Naive thymus-derived CD4-positive, alpha-beta T cell (primary cell): ENCODE results near the gene AKAP5. TPM values are rescaled to one million over a fixed set of nuclear protein-coding genes. Genes with fewer than 3 reads are reported as not detected.

Source experiments
- ATAC-seq: fragments of 150-1000 bp; cut with Tn5 transposase; 2 replicates; pipeline ENCODE4 v1.10.0; 2021; ENCODE audit warnings: mild to moderate bottlenecking, moderate library complexity
- CTCF ChIA-PET: fragments of 350-600 bp; sonication (Branson Sonifier 250); formaldehyde crosslinking; loops from one replicate; lab custom pipeline; 2021; ENCODE audit warnings: antibody characterized with exemption; lab: Charles Lee
- POLR2A ChIA-PET: fragments of 350-600 bp; sonication (Branson Sonifier 250); formaldehyde crosslinking; loops from one replicate; lab custom pipeline; 2021; ENCODE audit warnings: antibody characterized with exemption, inconsistent platforms; lab: Charles Lee
- DNase-seq, 9 donors: peaks; one replicate each; pipeline versions ENCODE4 v3.0.0 to v3.0.0-alpha.2; 2020 to 2022; ENCODE audit warnings: mixed read lengths in 1 of 9
- H3K27ac ChIP-seq: one replicate; pipeline ENCODE4 v1.7.0; 2013; ENCODE audit warnings: mild to moderate bottlenecking, low read depth, low read length, moderate library complexity
- H3K27me3 ChIP-seq, 2 donors: one replicate each; pipeline ENCODE4 v1.7.0; 2013; ENCODE audit warnings: low read length in 2 of 2, mild to moderate bottlenecking in 2 of 2, moderate library complexity in 2 of 2; ENCODE audit not compliant: control insufficient read depth in 2 of 2, insufficient read depth in 2 of 2
- H3K36me3 ChIP-seq, 3 experiments: 1 replicate in 2 of 3; 2 replicates in 1 of 3; pipeline ENCODE4 v1.7.0; 2013; ENCODE audit warnings: low read length in 3 of 3, mild to moderate bottlenecking in 3 of 3, moderate library complexity in 1 of 3; ENCODE audit not compliant: insufficient read depth in 3 of 3, control insufficient read depth in 2 of 3
- H3K4me1 ChIP-seq, 2 donors: one replicate each; pipeline ENCODE4 v1.7.0; 2013; ENCODE audit warnings: low read length in 2 of 2, mild to moderate bottlenecking in 2 of 2, moderate library complexity in 1 of 2; ENCODE audit not compliant: control insufficient read depth in 2 of 2, insufficient read depth in 2 of 2
- H3K4me3 ChIP-seq: 2 replicates; pipeline ENCODE4 v1.7.0; 2013; ENCODE audit warnings: mild to moderate bottlenecking, low read length
- H3K9me3 ChIP-seq, 3 experiments: 1 replicate in 2 of 3; 2 replicates in 1 of 3; pipeline ENCODE4 v1.7.0; 2013; ENCODE audit warnings: low read length in 3 of 3; ENCODE audit not compliant: control insufficient read depth in 2 of 3
- H3K27ac Mint-ChIP-seq, 9 donors: one replicate each; pipeline ENCODE4 v1.8.0; 2020 to 2022; ENCODE audit warnings: mixed read lengths in 9 of 9, mild to moderate bottlenecking in 8 of 9, moderate library complexity in 5 of 9, inconsistent platforms in 2 of 9
- H3K27me3 Mint-ChIP-seq, 5 donors: one replicate each; pipeline ENCODE4 v1.8.0; 2021 to 2022; ENCODE audit warnings: mixed read lengths in 5 of 5, mild to moderate bottlenecking in 1 of 5
- H3K36me3 Mint-ChIP-seq, 5 donors: one replicate each; pipeline ENCODE4 v1.8.0; 2020 to 2022; ENCODE audit warnings: mixed read lengths in 5 of 5, mild to moderate bottlenecking in 3 of 5, inconsistent platforms in 1 of 5
- H3K4me1 Mint-ChIP-seq, 7 donors: one replicate each; pipeline ENCODE4 v1.8.0; 2020 to 2022; ENCODE audit warnings: mixed read lengths in 7 of 7, mild to moderate bottlenecking in 3 of 7, inconsistent platforms in 1 of 7
- H3K4me3 Mint-ChIP-seq, 10 donors: one replicate each; pipeline ENCODE4 v1.8.0; 2020 to 2022; ENCODE audit warnings: mild to moderate bottlenecking in 10 of 10, mixed read lengths in 10 of 10, moderate library complexity in 6 of 10, inconsistent platforms in 2 of 10
- H3K9me3 Mint-ChIP-seq, 11 donors: one replicate each; pipeline ENCODE4 v1.8.0; 2020 to 2022; ENCODE audit warnings: mixed read lengths in 11 of 11, mild to moderate bottlenecking in 4 of 11, inconsistent platforms in 1 of 11, moderate library complexity in 1 of 11
- intact Hi-C, 2 donors: fragments of 100-400 bp; cut with micrococcal nuclease; formaldehyde crosslinking; loops; one replicate each; pipeline ENCODE4 v1.15.1; 2023
- polyA plus RNA-seq, 2 donors: library from polyadenylated mRNA; unstranded; fragments of 300-500 nt; fragmentation: Illumina TruSeq; gene quantifications; one replicate each; pipeline ENCODE4 v1.2.3, GENCODE V29; 2021
- total RNA-seq, 6 experiments: library from RNA in 5 of 6; stranded (reverse) in 5 of 6; gene quantifications; 1 replicate in 5 of 6; 2 replicates in 1 of 6; pipeline ENCODE4 v1.2.3 and lab custom pipeline; 2021 to 2026

The AKAP5 gene
- total and polyA plus RNA-seq, 7 experiments from 2014 or later = 0.03 to 1.7 (median 0.12) TPM; not detected in 1

DNA sequence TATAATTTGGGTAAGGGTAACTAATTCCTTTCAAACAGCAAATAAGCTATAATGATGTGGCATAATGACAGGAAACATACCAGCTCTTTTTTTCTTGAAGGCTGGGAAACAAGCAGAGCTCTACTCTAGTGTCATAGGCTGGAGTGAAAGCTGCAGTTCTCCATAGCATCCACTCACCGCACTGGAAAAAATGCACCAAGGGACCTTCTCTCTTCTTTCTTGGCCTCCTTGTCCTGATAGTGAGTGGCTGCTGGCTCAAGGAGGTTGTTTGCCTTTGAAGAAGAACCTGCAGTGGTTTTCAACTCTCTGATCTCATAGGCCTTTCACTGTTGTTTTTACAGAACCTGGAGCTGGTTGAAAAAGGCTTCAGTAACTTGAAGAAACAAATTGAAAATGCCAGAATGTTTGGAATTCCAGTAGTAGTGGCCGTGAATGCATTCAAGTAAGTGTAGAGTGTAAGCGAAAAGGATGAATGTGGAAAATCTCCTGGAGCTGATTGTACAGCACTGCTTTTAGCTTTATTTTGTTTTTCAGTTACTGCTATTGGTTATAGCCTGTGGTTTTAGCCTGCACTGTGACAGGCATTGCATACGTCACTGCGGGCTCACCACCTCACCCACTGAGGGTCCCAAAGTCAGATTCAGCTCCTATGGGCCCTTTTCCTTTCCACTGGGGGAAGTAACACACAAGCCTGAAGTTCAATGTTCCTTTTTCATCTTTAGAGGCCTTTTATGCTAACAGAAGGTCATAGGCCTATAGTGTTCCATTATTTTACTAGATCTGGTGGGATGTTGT, 17.2 kb upstream of the AKAP5 start:
- H3K4me1 ChIP-seq = peaks cover 0 to 16% of the 10 kb centered on the region in 2 donors
- no peak overlapping the region for H3K4me3 Mint-ChIP-seq
- H3K36me3 ChIP-seq = peaks cover 0 to 33% (median 3%) of the 10 kb centered on the region in 3 experiments
- H3K4me3 ChIP-seq = no peak overlapping the region
- peak overlapping the region in 4 of 9 donors; percentile 15 to 63 (median 49) for H3K27ac Mint-ChIP-seq
- no peaks in the 10 kb centered on the region for H3K9me3 Mint-ChIP-seq
- ATAC-seq = peak; percentile 33
- intact Hi-C loops = loop anchor here in 1 of 2 donors (5.0 kb wide), 1 partner anchor 54 kb away; the partner anchor contains the start of genes ZBTB1 and ZBTB25
- CTCF ChIA-PET = interaction anchor here (0.7 to 1.2 kb wide), 2 partner anchors 16 to 183 kb away, joined by 3 to 4 read pairs; no protein-coding TSS in a partner anchor
- no peaks in the 10 kb centered on the region for H3K27me3 ChIP-seq
- H3K4me1 Mint-ChIP-seq = peaks cover 12 to 37% (median 19%) of the 10 kb centered on the region in 7 donors
- H3K27ac ChIP-seq = no peak overlapping the region
- no peaks in the 10 kb centered on the region for H3K27me3 Mint-ChIP-seq
- POLR2A ChIA-PET = interaction anchor here (0.6 kb wide), 1 partner anchor 32 kb away, joined by 5 read pairs; no protein-coding TSS in a partner anchor
- H3K36me3 Mint-ChIP-seq = peaks cover 4 to 39% (median 15%) of the 10 kb centered on the region in 5 donors
- peak in 1 of 9 donors; percentile 3 for DNase-seq
- H3K9me3 ChIP-seq = no peaks in the 10 kb centered on the region

DNA sequence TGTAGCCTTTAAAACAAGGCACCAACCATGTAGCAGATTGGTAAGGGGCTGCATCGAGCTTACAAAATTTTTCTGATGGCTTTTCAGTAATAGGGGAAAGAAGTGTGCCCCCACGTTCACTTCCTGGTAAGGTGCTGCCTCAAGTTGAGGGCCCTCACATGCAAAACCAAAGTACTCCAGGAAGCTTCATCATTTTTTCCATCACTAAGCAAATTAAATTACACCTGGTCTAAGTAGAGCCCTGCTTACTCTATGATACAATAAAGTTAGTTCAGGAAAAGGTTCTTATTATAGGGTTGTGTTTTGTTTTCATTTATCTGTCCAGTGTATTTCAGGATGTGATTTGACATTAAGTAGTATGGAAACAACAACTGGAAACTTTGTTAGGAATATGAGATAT, 15.0 kb upstream of the AKAP5 start:
- Mint-ChIP-seq H3K4me1 (peaks cover 4 to 25% (median 6%) of the 10 kb centered on the region in 7 donors), H3K27ac (no peak overlapping the region), H3K36me3 (peaks cover 3 to 37% (median 18%) of the 10 kb centered on the region in 5 donors), H3K9me3 (no peaks in the 10 kb centered on the region), H3K4me3 (no peak overlapping the region), H3K27me3 (no peaks in the 10 kb centered on the region)
- no peak overlapping the region for H3K4me3 ChIP-seq
- H3K4me1 ChIP-seq = peaks cover 0 to 5% of the 10 kb centered on the region in 2 donors
- POLR2A ChIA-PET = no interaction called here
- CTCF ChIA-PET = interaction anchor here (0.6 kb wide), 1 partner anchor 34 kb away, joined by 3 read pairs; no protein-coding TSS in a partner anchor
- H3K9me3 ChIP-seq = no peaks in the 10 kb centered on the region
- H3K36me3 ChIP-seq = peaks cover 0 to 33% (median 3%) of the 10 kb centered on the region in 3 experiments
- ATAC-seq (no peak), DNase-seq (peak in 1 of 9 donors; percentile 13)
- no peak overlapping the region for H3K27ac ChIP-seq
- intact Hi-C loops = no loop called here
- H3K27me3 ChIP-seq = no peaks in the 10 kb centered on the region

DNA sequence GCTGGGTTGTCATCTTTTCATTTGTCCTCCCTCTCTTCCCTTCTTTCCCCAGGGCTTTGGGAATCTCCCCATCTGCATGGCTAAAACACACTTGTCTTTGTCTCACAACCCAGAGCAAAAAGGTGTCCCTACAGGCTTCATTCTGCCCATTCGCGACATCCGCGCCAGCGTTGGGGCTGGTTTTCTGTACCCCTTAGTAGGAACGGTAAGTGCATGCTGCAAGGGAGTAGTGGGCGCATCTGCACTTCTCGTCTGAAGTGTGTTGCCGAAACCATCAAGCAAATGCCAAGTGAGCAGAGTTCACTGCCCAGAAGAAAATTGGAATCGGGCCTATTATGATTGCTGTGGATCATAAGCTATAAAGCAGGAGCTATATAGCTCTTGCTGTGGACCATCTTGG, 10.6 kb upstream of the AKAP5 start:
- Histone ChIP-seq H3K4me1 (no peaks in the 10 kb centered on the region), H3K9me3 (no peaks in the 10 kb centered on the region), H3K27me3 (no peaks in the 10 kb centered on the region), H3K4me3 (no peak overlapping the region), H3K27ac (no peak overlapping the region), H3K36me3 (peaks cover 0 to 27% (median 3%) of the 10 kb centered on the region in 3 experiments)
- CTCF ChIA-PET = no interaction called here
- Mint-ChIP-seq H3K9me3 (no peaks in the 10 kb centered on the region), H3K36me3 (peaks cover 3 to 31% (median 17%) of the 10 kb centered on the region in 5 donors), H3K4me3 (no peak overlapping the region), H3K27ac (peak overlapping the region in 3 of 9 donors; percentile 15 to 54 (median 36)), H3K27me3 (no peaks in the 10 kb centered on the region), H3K4me1 (peaks cover 0 to 20% (median 7%) of the 10 kb centered on the region in 7 donors)
- intact Hi-C loops = no loop called here
- DNase-seq = peak in 1 of 9 donors; percentile 14
- POLR2A ChIA-PET = interaction anchor here (1.1 kb wide), 1 partner anchor 10 kb away, joined by 3 read pairs; no protein-coding TSS in a partner anchor
- no peak for ATAC-seq

DNA sequence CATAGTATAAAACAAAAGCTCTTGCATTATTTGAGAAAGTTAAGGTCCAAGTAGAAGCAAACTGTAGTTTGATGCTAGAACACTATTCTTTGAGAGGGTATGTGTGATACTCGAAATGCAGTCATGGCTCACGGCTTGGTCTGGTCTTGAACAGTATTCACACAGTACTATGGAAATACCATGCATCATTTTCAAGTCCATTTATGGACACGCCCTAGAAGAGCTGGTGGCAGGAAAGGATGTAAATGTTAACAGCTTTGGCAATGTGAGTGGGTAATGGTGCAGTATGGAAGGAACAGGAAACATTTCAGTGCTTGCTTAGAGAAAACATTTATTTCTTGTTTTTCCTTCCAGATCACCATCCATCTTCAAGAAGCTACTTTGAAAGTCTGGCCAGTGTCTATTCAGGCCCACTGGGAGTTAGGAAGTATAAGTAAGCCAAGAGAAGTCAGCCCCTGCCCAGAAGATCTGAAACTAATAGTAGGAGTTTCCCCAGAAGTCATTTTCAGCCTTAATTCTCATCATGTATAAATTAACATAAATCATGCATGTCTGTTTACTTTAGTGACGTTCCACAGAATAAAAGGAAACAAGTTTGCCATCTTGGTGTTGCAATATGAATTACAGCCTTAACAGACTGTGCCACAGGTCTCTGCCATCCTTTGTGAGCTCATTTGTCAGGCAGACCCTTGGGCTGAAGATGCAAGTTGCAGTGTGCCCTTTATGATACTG, 5.7 kb upstream of the AKAP5 start:
- H3K27me3 ChIP-seq = no peaks in the 10 kb centered on the region
- no peaks in the 10 kb centered on the region for H3K9me3 ChIP-seq
- no peaks in the 10 kb centered on the region for H3K9me3 Mint-ChIP-seq
- no peak for DNase-seq
- peaks cover 2 to 19% (median 12%) of the 10 kb centered on the region in 5 donors for H3K36me3 Mint-ChIP-seq
- ChIA-PET CTCF (interaction anchor here (1.1 kb wide), 1 partner anchor 178 kb away, joined by 3 read pairs; no protein-coding TSS in a partner anchor), POLR2A (no interaction called here)
- peaks cover 0 to 8% (median 0%) of the 10 kb centered on the region in 3 experiments for H3K36me3 ChIP-seq
- no peak overlapping the region for H3K27ac ChIP-seq
- peaks cover 3 to 24% (median 9%) of the 10 kb centered on the region in 7 donors for H3K4me1 Mint-ChIP-seq
- no peak overlapping the region for H3K4me3 Mint-ChIP-seq
- H3K27ac Mint-ChIP-seq = peak overlapping the region in 4 of 9 donors; percentile 17 to 71 (median 44)
- peaks cover 2 to 3% of the 10 kb centered on the region in 2 donors for H3K4me1 ChIP-seq
- intact Hi-C loops = loop anchor here in 1 of 2 donors (5.0 kb wide), 1 partner anchor 72 kb away; the partner anchor contains the start of gene MTHFD1
- ATAC-seq = no peak
- no peaks in the 10 kb centered on the region for H3K27me3 Mint-ChIP-seq
- H3K4me3 ChIP-seq = no peak overlapping the region

DNA sequence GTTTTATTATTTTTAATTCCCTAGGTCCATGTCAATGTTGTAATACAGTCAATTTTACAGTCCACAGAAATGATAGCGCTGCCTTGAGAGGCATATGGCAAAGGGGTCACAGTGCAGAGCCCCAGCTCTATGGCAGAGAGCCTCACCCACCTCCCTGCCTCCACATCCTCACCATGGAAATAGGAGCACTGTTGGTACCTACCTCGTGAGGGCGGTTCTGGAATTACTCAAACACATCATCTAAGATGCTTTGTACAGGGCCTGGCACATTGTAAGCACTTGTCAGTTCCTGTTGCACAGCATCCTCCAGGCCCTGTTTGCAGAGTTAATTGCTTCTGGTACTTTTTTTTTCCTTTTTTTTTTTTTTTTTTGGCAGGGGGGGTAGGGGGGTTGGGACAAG, 4.1 kb upstream of the AKAP5 start:
- H3K27ac Mint-ChIP-seq = peak overlapping the region in 1 of 9 donors; percentile 14
- POLR2A ChIA-PET = no interaction called here
- intact Hi-C loops = loop anchor here in 1 of 2 donors (5.0 kb wide), 1 partner anchor 74 kb away; the partner anchor contains the start of gene MTHFD1

DNA sequence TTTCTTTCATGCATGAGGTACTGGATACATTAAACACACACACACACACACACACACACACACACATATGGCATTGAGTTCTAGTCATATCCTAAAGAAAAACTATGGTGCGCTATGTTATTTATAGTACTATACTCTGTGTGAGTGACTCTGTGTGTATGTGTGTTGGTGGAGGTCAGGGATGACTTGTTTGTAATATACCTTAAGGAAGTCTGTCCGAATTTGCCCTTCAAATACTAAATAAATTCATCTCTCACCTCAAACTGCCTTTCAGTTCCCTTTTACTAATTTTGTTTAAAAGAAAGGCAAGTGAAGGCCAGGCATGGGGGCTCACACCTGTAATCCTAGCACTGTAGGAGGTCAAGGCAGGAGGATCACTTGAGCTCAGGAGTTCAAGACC, 2.1 kb upstream of the AKAP5 start:
- no peaks in the 10 kb centered on the region for H3K9me3 ChIP-seq
- Mint-ChIP-seq H3K27me3 (peaks cover 0 to 3% (median 0%) of the 10 kb centered on the region in 5 donors), H3K4me1 (peaks cover 23 to 53% (median 36%) of the 10 kb centered on the region in 7 donors), H3K36me3 (peaks cover 0 to 15% (median 7%) of the 10 kb centered on the region in 5 donors), H3K4me3 (no peak overlapping the region), H3K27ac (peak overlapping the region in 1 of 9 donors; percentile 40), H3K9me3 (peaks cover 0 to 1% (median 0%) of the 10 kb centered on the region in 11 donors)
- ChIA-PET POLR2A (interaction anchor here (0.6 to 2.6 kb wide), 4 partner anchors 33 to 78 kb away, joined by 3 to 17 read pairs (median 3); partner anchors contain the start of genes HSPA2 and ZBTB1), CTCF (interaction anchor here (0.7 to 2.5 kb wide), 5 partner anchors 10 to 805 kb away, joined by 3 to 5 read pairs (median 4); no protein-coding TSS in a partner anchor)
- H3K4me3 ChIP-seq = no peak overlapping the region
- no peak for ATAC-seq
- no peaks in the 10 kb centered on the region for H3K36me3 ChIP-seq
- H3K27me3 ChIP-seq = no peaks in the 10 kb centered on the region
- no peak for DNase-seq
- intact Hi-C loops = loop anchor here in 1 of 2 donors (5.0 kb wide), 1 partner anchor 76 kb away; the partner anchor contains the start of gene MTHFD1
- H3K4me1 ChIP-seq = peaks cover 12 to 16% of the 10 kb centered on the region in 2 donors
- no peak overlapping the region for H3K27ac ChIP-seq

More for the DNA sequence above, 4.1 kb upstream of the AKAP5 start:
- no peaks in the 10 kb centered on the region for H3K27me3 ChIP-seq
- H3K9me3 ChIP-seq = no peaks in the 10 kb centered on the region
- CTCF ChIA-PET = interaction anchor here (0.6 kb wide), 1 partner anchor 9 kb away, joined by 3 read pairs; no protein-coding TSS in a partner anchor
- H3K27me3 Mint-ChIP-seq = peaks cover 0 to 3% (median 0%) of the 10 kb centered on the region in 5 donors
- peaks cover 0 to 1% (median 0%) of the 10 kb centered on the region in 11 donors for H3K9me3 Mint-ChIP-seq
- no peak for ATAC-seq
- no peak overlapping the region for H3K4me3 ChIP-seq
- peaks cover 0 to 18% (median 10%) of the 10 kb centered on the region in 5 donors for H3K36me3 Mint-ChIP-seq
- H3K4me1 Mint-ChIP-seq = peaks cover 14 to 34% (median 20%) of the 10 kb centered on the region in 7 donors
- H3K4me1 ChIP-seq = peaks cover 12 to 15% of the 10 kb centered on the region in 2 donors
- no peak overlapping the region for H3K27ac ChIP-seq
- DNase-seq = no peak
- H3K4me3 Mint-ChIP-seq = no peak overlapping the region
- H3K36me3 ChIP-seq = no peaks in the 10 kb centered on the region
